HTR-8/SVneo (cell line): ENCODE data around the gene CRADD.
A peak's percentile ranks its signal among the peaks of the same experiment; 100 is the strongest.
"Not testable (repeated sequence)": the region's sequence is repeated elsewhere in the genome, so short reads cannot be mapped to it uniquely, and the experiment has no call there.

Experiments
- DNase-seq: peaks from one replicate; pipeline ENCODE4 v3.0.0; 2011; ENCODE audit warnings: low spot score, mixed read lengths; ENCODE audit not compliant: insufficient read length
- FAIRE-seq: peaks from 2 replicates; lab custom pipeline; 2011; peaks lifted over from hg19 to GRCh38; lab: Jason Lieb, UNC

The CRADD gene

DNA sequence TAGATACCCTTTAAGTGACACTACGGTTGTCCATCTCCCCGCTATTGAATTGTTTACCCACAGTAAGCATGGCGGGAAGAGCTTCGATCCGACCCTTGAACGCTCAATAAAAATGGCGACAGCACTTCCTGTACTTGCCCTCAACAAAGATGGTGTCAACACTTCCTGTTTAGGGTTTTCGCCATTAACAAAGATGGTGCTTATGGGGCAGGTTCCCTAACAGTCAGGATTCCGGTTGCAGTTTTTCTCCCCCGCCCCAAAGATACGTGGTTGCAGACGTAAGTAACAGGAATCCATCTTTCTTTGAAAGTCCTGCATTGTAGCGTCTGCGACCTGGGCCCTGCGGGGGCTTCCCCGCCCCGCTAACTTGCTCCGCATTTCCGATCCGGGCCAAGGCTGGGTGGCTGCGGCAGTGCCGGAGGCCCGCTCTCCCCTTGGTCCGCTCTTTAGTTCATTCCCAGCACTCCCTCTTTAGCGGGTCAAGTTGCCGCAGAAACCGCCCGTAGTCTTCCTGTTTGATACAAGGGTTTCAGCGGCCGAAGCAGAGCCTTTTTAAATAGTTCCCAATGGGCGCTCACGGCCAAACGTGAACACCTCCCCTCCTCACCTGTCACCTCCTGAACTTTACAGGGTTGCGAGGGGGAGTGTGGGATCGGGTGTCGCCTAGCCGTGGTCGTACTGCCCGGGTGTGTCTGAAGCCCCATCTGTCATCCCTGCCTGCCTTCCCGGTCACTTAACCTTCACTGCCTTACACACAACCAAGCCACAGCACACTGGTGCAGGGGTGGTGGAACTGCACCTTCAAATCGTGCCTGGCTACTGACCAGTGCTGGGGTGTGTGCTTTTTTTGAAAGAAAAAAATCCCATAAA, at the start of gene CRADD:
Gene CRADD, plus strand, starts transcription at position 181 of the 870 bp plus-strand sequence.
- DNase-seq (peak; percentile 66), FAIRE-seq (peak; percentile 54)

GRCh38 chr12:93632383-93632782, 44.8 kb upstream of the CRADD start:
- no peak for DNase-seq
- no peak for FAIRE-seq

DNA sequence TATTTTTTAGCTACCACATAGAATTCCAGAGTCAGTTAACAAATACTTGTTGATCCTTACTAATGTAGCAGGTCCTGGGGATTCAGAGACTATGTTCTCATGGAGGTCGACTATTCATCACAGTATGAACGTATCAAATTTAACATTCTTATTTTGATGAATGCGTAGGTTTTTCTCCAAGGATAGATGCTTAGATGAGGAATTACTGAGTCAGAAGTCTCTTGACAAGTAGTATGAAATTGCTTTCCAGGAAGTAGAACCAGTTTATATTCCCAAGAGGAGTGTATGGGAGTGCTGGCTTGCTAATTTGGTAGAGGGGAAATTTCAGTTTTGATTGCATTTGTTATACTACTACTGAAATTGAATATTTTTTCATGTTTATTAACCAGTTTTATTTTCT, 42.8 kb upstream of the CRADD start:
- no peak for DNase-seq
- FAIRE-seq = no peak

DNA sequence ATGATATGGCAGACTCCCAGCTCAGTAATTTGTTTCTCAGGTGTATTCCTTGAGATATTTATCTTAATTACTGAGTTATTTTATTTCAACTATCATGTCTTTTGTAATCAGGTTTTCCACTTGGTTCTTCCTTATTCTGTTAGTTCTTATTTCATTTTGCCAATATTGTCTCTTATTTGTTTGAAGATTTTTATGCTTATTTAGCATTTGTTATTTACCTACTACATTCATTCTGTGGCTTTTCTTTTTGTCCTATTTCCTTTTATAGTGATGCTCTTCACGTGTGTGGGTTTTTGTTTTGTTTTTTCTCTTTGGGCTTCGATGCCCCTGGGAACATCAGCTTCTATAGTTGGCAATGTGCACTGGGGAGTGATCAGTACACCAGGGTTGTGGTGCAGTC, 40.5 kb upstream of the CRADD start:
- DNase-seq (no peak), FAIRE-seq (no peak)

GRCh38 chr12:93638095-93638494, 39.1 kb upstream of the CRADD start:
- FAIRE-seq = no peak

GRCh38 chr12:93638954-93639353, 38.2 kb upstream of the CRADD start:
- FAIRE-seq (no peak), DNase-seq (no peak)

More at GRCh38 chr12:93638095-93638494, 39.1 kb upstream of the CRADD start:
- DNase-seq = no peak

DNA sequence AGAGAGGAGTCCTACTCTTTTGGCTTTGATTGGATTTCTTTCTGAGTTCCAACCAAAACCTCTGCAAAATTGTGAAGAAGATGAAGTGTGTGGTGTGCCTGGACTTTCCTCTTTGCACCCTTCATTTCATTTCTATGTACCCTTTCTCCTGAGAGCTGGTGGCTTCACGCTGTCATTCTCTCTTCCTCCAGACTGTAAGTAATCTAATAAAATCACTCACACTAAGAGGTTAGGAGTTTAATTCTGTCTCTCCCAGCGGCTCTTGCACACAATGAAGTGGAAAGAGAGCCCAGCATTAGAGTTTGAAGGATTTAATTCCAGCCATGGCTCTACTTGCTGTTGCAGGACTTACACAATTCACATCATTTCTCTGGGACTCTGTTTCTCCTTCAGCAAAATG, 37.8 kb upstream of the CRADD start:
- DNase-seq = no peak
- no peak for FAIRE-seq

GRCh38 chr12:93641380-93641779, 35.8 kb upstream of the CRADD start:
- not testable (repeated sequence) for FAIRE-seq

DNA sequence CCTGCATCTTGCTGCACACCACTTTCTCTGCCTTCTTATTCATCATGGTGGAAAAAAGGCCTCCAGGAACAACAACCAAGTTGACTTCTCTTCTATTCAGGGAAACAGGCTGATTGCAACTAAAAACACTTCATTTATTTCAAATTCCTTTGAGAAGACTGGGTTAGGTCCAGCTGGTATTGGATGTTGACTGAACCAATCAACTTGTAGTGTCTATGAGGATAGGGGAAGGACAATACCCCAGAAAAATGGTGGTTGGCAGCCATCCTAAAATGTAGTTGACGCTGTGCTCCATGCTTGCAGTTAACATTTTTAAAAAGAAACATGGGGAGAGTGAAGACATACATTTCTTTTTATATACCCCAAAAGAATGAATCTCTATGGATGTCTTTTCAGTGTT, 34.4 kb upstream of the CRADD start:
- DNase-seq (no peak), FAIRE-seq (no peak)

More at GRCh38 chr12:93641380-93641779, 35.8 kb upstream of the CRADD start:
- DNase-seq = not testable (repeated sequence)

- DNase-seq (no peak), FAIRE-seq (no peak)
Observed at GRCh38 chr12:93645702-93646101, 31.5 kb upstream of the CRADD start.

- no peak for DNase-seq
- no peak for FAIRE-seq
Observed at GRCh38 chr12:93650626-93651025, 26.5 kb upstream of the CRADD start.

DNA sequence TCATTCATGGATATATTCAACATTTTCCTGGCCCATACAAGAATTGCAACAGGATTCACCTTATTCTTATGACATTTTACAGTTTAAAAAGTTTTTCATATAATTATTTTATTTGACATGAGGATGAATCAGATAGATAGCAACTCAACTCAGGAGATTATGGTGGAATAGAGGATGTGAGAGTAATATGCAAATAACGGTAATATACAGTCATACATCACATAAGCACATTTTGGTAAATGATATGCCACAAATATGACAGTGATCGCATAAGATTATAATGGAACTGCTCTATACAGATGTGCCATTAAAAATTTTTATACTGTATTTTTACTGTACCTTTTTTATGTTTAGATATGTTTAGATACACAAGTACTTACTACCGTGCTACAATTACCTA, 24.1 kb upstream of the CRADD start:
- FAIRE-seq (no peak), DNase-seq (no peak)

DNA sequence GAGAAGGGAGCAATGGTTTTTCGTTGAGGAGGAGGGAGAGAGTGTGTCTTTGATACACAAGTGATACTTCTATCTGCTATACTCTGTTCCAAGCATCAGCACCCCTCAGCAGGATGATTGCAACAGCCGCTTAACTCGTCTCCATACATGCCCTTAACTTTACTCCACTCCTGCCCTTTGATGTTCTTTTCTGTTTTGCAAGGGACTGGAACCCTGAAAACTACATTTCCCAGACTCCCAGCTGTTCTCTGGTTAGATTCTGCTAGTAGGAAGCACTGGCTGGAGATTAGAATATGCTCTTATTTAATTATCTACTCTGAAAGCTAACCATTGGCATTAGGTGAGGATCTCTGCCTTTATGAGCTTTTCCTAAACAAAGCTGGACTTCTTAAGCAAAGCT, 23.5 kb upstream of the CRADD start:
- DNase-seq (no peak), FAIRE-seq (no peak)

- no peak for DNase-seq
- no peak for FAIRE-seq
Observed at GRCh38 chr12:93654421-93654820, 22.8 kb upstream of the CRADD start.

GRCh38 chr12:93657071-93657470, 20.1 kb upstream of the CRADD start:
- FAIRE-seq (no peak), DNase-seq (no peak)

DNA sequence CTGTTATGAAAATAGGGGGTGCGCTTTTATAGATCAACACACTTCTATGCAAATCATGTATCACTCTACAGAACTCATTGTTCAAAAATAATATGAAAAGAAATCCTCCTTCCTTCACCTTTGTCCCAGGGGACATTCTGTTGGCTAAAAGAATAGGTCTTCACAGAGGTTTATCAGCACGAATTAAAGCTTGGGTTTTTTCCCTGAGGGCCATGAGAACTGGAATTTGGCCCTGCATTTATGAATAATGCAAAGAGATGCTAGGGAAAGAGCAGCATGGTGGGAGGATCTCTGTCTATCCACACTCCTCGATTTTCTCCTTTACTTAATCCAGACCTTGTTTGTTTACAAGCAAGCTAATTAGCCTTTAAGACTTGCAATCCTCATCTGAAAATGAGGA, 16.2 kb upstream of the CRADD start:
- no peak for FAIRE-seq

GRCh38 chr12:93663006-93663728, 14.0 kb upstream of the CRADD start:
- DNase-seq (no peak), FAIRE-seq (no peak)

More for the DNA sequence above, 16.2 kb upstream of the CRADD start:
- no peak for DNase-seq

DNA sequence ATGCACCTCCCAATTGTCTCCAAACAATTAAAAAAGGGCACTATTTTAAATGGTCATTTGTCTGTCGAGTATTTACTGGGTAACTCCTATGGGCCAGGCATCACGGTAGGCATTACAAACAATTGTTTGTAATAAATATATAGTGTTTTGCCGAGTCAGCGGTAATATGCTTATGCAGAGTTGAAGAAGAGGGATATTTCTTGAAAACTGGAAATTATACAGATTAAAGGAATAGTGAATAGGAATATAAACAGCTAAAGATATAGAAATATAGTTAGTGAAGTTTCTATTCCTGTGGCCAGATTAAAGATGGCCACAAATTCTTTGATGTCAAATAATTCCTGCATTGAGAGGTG, 13.5 kb upstream of the CRADD start:
- FAIRE-seq (no peak), DNase-seq (no peak)

- FAIRE-seq (no peak), DNase-seq (no peak)
Observed at GRCh38 chr12:93664573-93665138, 12.5 kb upstream of the CRADD start.

DNA sequence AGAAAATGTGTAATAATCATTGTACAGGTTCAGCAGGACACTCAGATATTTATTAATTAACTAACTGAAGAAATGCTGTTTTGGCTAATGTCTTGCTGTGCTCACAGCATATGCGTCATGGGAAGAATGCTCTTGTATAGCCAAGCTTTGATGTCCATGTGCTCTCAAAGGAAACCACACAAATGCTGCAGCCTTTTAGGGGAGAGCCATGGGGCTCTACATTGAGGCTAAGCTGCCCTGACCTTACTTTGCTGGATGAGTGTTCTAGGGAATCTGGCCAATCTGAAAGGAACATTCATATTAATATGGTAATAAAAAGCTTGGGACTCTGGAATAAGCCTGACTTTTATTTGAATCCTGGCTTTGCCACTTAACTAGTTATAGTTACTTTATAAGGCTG, 9.5 kb upstream of the CRADD start:
- DNase-seq = no peak
- FAIRE-seq = no peak

DNA sequence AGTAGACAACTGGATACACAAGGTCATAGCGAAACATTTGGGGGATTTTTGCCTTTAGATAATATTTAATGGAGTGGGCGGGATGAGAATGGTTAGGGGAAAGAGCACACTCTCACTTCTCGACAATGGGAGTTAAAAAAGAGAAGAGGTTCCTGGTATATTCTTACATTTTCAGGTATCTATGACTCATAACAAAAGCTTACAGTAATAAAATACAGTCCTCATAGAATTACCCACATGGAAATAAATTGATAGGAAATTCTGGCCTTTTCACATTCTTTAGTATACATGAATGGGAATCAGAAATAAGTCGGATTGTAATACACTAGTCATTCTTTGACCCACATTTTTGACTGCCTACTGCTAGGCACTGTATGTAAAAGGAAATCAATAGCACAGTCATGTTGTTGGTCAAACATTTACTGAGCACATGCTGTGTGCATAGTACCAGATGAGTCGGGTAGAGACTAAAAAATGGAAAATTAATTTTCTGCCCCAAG, 8.2 kb upstream of the CRADD start:
- FAIRE-seq (no peak), DNase-seq (no peak)
